BLaER1 treated with 17β-estradiol and CSF1 and Interleukin-3, amounts not matched to agents 10 nM and 100 nM (cell line): Measurements from ENCODE around the gene SUPT3H.
"Not testable (repeated sequence)": the region's sequence is repeated elsewhere in the genome, so short reads cannot be mapped to it uniquely, and the experiment has no call there.

Experiments used
- H3K27ac ChIP-seq, 11 experiments: shearing (Covaris generic); formaldehyde crosslinking; 2 replicates each; pipeline ENCODE4 v1.8.1; 2022
- H3K27me3 ChIP-seq, 11 experiments: shearing (Covaris generic); formaldehyde crosslinking; 2 replicates each; pipeline ENCODE4 v1.8.1; 2022
- H3K36me3 ChIP-seq, 11 experiments: shearing (Covaris generic); formaldehyde crosslinking; 2 replicates each; pipeline ENCODE4 v1.8.1; 2022
- H3K4me1 ChIP-seq, 10 experiments: shearing (Covaris generic); formaldehyde crosslinking; 2 replicates each; pipeline ENCODE4 v1.8.1; 2022
- H3K4me2 ChIP-seq, 11 experiments: shearing (Covaris generic); formaldehyde crosslinking; 2 replicates each; pipeline ENCODE4 v1.8.1; 2022
- H3K4me3 ChIP-seq, 10 experiments: shearing (Covaris generic); formaldehyde crosslinking; 2 replicates each; pipeline ENCODE4 v1.8.1; 2022
- H3K9ac ChIP-seq, 11 experiments: shearing (Covaris generic); formaldehyde crosslinking; 2 replicates each; pipeline ENCODE4 v1.8.1; 2022
- H3K9me3 ChIP-seq, 11 experiments: shearing (Covaris generic); formaldehyde crosslinking; replicated peaks in 1 of 11; 2 replicates each; pipeline ENCODE4 v1.8.1; 2022
- H4K20me1 ChIP-seq, 11 experiments: shearing (Covaris generic); formaldehyde crosslinking; 2 replicates each; pipeline ENCODE4 v1.8.1; 2022
- Cebpa-rat ChIP-seq, 11 experiments: shearing (Covaris generic); IDR thresholded peaks; 2 replicates each; pipeline ENCODE4 v1.8.1; 2022

The SUPT3H gene

DNA sequence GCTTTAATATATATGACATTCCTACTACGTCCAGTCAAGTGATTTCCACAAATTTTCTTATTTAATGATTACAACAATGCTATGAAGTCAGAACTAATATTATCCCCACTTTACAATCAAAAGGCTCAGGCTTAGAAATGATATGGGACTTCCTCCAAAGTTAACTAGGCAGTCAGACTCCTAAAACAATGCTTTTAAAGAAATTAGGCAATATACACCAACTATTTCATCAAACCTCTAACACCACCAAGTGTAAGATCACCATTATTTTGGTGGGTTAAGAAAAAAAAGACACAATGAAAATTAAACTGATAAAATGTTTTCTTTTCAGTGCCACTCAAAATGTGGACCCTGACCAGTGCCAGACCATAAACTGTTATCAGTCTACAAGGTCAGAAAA, 305.7 kb downstream of the SUPT3H start:
- H3K27me3 ChIP-seq, result no peaks in the 10 kb centered on the region
- no peaks in the 10 kb centered on the region for H3K9me3 ChIP-seq
- no peaks in the 10 kb centered on the region for H3K36me3 ChIP-seq
- H4K20me1 ChIP-seq, result no peaks in the 10 kb centered on the region
- H3K27ac ChIP-seq, result no peak overlapping the region
- no peak overlapping the region for H3K4me2 ChIP-seq
- no peak overlapping the region for H3K4me3 ChIP-seq
- TF ChIP-seq Cebpa-rat (IDR thresholded peaks at IDR 0.05), result no peak
- H3K9ac ChIP-seq, result no peak overlapping the region
- peaks cover 0 to 10% (median 0%) of the 10 kb centered on the region in 10 experiments; a peak in 5 of 20 replicates for H3K4me1 ChIP-seq

DNA sequence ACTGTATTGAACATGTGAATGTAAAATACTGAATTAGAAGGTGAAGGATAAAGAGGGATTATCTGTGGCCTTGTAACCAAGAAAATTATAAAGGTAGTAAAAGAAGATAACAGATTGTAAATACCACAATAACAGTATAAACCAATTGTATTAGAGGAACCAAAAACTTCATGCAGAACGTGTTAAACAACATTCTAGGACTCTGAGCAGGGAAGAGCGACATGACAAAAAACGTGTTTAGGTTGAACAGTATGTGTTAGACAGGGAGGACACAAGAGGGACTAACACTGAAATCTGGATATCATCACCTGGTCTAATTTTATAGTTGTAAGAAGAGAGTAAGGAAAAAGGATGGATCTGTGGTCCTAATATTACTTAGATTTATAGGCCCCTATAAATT, 308.6 kb downstream of the SUPT3H start:
- peaks cover 0 to 4% (median 0%) of the 10 kb centered on the region in 10 experiments; a peak in 2 of 20 replicates for H3K4me1 ChIP-seq
- H3K27ac ChIP-seq, result no peak overlapping the region
- H3K9me3 ChIP-seq, result no peaks in the 10 kb centered on the region
- H3K36me3 ChIP-seq, result no peaks in the 10 kb centered on the region
- no peak overlapping the region for H3K9ac ChIP-seq
- no peak overlapping the region for H3K4me3 ChIP-seq
- no peak overlapping the region for H3K4me2 ChIP-seq
- no peaks in the 10 kb centered on the region for H4K20me1 ChIP-seq
- no peak for TF ChIP-seq Cebpa-rat (IDR thresholded peaks at IDR 0.05)
- no peaks in the 10 kb centered on the region for H3K27me3 ChIP-seq

DNA sequence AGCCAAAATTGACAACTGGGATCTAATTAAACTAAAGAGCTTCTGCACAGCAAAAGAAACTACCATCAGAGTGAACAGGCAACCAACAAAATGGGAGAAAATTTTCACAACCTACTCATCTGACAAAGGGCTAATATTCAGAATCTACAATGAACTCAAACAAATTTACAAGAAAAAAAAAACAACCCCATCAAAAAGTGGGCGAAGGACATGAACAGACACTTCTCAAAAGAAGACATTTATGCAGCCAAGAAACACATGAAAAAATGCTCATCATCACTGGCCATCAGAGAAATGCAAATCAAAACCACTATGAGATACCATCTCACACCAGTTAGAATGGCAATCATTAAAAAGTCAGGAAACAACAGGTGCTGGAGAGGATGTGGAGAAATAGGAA, 310.3 kb downstream of the SUPT3H start:
- H3K27me3 ChIP-seq, H3K27ac ChIP-seq, H3K36me3 ChIP-seq, H3K9me3 ChIP-seq, H3K4me1 ChIP-seq, H4K20me1 ChIP-seq, H3K4me3 ChIP-seq, H3K9ac ChIP-seq, H3K4me2 ChIP-seq: not testable (repeated sequence)

DNA sequence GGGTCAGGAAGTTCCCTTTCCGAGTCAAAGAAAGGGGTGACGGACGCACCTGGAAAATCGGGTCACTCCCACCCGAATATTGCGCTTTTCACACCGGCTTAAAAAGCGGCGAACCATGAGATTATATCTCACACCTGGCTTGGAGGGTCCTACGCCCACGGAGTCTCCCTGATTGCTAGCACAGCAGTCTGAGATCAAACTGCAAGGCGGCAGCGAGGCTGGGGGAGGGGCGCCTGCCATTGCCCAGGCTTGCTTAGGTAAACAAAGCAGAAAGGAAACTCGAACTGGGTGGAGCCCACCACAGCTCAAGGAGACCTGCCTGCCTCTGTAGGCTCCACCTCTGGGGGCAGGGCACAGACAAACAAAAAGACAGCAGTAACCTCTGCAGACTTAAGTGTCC, 315.1 kb downstream of the SUPT3H start:
- not testable (repeated sequence) for H3K27me3 ChIP-seq, H3K27ac ChIP-seq, H3K36me3 ChIP-seq, H3K9ac ChIP-seq, H4K20me1 ChIP-seq, H3K4me1 ChIP-seq
- Histone ChIP-seq H3K4me3 (peak overlapping the region in 3 of 10 experiments; percentile 31 to 40 (median 38); a peak in 6 of 20 replicates), H3K9me3 (peaks cover 0 to 17% (median 10%) of the 10 kb centered on the region in 11 experiments; a peak in 12 of 22 replicates), H3K4me2 (peak overlapping the region; percentile 29 to 72 (median 57); a peak in 17 of 22 replicates)

DNA sequence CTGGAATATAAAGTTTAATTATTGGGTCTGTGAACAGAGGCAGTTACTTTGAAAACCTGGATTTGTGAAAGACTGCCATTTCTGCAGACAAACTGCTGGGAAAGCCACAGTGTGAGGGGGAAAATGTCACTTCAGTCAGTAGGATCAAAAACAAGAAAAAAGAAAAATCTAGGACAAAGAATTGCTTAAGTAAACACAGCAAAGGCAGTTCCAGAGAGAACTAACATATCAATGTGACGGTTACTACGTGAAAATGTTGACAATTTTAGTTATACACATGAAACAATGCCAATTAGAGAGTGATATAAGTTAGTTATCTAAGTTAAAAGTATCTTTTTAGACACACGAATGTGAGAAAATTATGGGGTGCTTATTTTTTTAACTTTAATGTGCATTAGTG, 320.0 kb downstream of the SUPT3H start:
- no peak overlapping the region for H3K4me2 ChIP-seq
- no peak overlapping the region for H3K9ac ChIP-seq
- H3K4me1 ChIP-seq, result peaks cover 0 to 8% (median 6%) of the 10 kb centered on the region in 10 experiments; a peak in 6 of 20 replicates
- H3K9me3 ChIP-seq, result peaks cover 0 to 17% (median 10%) of the 10 kb centered on the region in 11 experiments; a peak in 12 of 22 replicates
- no peaks in the 10 kb centered on the region for H3K27me3 ChIP-seq
- no peaks in the 10 kb centered on the region for H4K20me1 ChIP-seq
- H3K36me3 ChIP-seq, result no peaks in the 10 kb centered on the region
- H3K4me3 ChIP-seq, result no peak overlapping the region
- no peak for TF ChIP-seq Cebpa-rat (IDR thresholded peaks at IDR 0.05)
- no peak overlapping the region for H3K27ac ChIP-seq

DNA sequence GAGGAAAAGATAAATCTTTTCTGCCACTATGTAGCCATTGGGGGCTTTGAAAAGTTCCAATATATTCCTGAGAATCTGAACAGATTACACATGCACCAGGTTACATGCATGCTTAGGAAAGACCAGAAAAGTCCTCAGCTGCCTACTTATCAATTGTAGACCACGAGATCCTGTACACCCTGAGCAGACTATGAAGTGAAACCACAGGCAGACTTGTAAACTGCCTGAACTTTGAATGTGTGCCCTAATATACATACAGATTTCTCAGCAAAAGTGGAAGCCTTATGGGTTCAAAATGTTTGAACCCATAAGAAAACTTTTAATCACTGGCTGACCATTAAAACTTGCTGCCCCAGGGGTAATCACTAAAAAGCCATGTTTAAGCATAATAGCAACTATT, 323.1 kb downstream of the SUPT3H start:
- Histone ChIP-seq H3K36me3 (no peaks in the 10 kb centered on the region), H3K27me3 (no peaks in the 10 kb centered on the region), H3K4me2 (no peak overlapping the region), H3K27ac (no peak overlapping the region), H3K9me3 (0 out of 22 replicates have a peak, but pooled peaks cover 0 to 4% (median 0%) of the 10 kb centered on the region in 11 experiments), H4K20me1 (no peaks in the 10 kb centered on the region), H3K4me1 (peaks cover 0 to 3% (median 0%) of the 10 kb centered on the region in 10 experiments; a peak in 3 of 20 replicates), H3K9ac (no peak overlapping the region), H3K4me3 (no peak overlapping the region)
- no peak for TF ChIP-seq Cebpa-rat (IDR thresholded peaks at IDR 0.05)

DNA sequence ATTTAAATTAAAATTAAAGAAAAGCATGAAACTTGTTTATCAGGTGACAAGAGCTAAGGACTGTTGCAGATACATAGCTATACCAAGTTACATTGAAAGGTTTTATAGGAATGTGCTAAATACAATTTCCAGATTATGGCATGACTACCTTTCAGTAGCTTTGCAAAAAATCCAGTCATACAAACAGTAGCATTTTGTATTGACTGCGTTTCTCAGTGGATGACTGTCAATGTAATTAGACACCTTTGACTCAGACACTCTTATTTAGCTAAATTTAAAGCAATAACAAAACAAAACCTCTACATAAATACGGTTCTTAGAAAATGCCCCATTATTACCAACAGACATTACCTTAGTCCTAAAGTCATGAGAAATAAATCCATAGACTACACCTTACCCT, 325.4 kb downstream of the SUPT3H start:
- no peaks in the 10 kb centered on the region for H3K36me3 ChIP-seq
- no peak overlapping the region for H3K4me2 ChIP-seq
- peaks cover 4 to 15% (median 8%) of the 10 kb centered on the region in 10 experiments; a peak in 16 of 20 replicates for H3K4me1 ChIP-seq
- no peaks in the 10 kb centered on the region for H3K27me3 ChIP-seq
- no peaks in the 10 kb centered on the region for H4K20me1 ChIP-seq
- TF ChIP-seq Cebpa-rat (IDR thresholded peaks at IDR 0.05), result no peak
- H3K27ac ChIP-seq, result no peak overlapping the region
- no peak overlapping the region for H3K4me3 ChIP-seq
- no peak overlapping the region for H3K9ac ChIP-seq
- H3K9me3 ChIP-seq, result no peaks in the 10 kb centered on the region

DNA sequence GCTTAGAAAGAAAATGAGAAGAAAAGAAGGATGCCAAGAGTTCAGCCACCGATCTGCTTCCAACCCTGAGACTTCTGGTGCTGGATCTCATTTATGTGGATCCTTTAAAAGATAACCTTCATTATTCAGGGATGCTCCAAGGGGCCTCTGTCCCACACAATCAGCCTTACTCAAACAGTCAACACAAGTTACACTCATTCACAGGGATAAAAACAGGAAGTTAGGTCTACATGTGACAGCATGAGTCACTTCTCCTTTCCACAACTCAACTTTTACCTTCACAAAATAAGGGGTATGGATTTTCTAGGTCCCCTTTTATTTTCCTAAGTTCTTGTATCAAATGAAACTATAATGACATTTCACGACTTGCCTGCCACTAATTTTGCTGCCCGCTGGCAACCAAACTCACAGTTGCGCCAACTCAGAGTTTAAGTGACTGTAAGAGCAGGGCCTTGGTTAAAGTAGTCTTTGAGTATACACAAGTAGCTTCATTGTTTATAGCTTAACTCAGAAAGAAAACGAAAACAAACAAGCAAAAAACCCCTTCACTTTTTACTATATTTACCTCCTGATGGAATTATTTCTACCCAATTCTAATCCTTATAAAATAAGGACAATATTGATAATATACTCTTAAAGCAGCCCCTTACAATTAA, 328.4 kb downstream of the SUPT3H start:
- peak overlapping the region in 9 of 11 experiments; percentile 6 to 69 (median 22); a peak in 12 of 22 replicates for H3K4me2 ChIP-seq
- H3K27ac ChIP-seq, result peak overlapping the region in 5 of 11 experiments; percentile 25 to 63 (median 59); a peak in 6 of 22 replicates
- no peak overlapping the region for H3K4me3 ChIP-seq
- no peak overlapping the region for H3K9ac ChIP-seq
- H3K4me1 ChIP-seq, result peaks cover 11 to 37% (median 19%) of the 10 kb centered on the region in 10 experiments; a peak in 17 of 20 replicates
- H3K9me3 ChIP-seq, result no peaks in the 10 kb centered on the region
- H4K20me1 ChIP-seq, result no peaks in the 10 kb centered on the region
- no peaks in the 10 kb centered on the region for H3K27me3 ChIP-seq
- no peak for TF ChIP-seq Cebpa-rat (IDR thresholded peaks at IDR 0.05)
- no peaks in the 10 kb centered on the region for H3K36me3 ChIP-seq

DNA sequence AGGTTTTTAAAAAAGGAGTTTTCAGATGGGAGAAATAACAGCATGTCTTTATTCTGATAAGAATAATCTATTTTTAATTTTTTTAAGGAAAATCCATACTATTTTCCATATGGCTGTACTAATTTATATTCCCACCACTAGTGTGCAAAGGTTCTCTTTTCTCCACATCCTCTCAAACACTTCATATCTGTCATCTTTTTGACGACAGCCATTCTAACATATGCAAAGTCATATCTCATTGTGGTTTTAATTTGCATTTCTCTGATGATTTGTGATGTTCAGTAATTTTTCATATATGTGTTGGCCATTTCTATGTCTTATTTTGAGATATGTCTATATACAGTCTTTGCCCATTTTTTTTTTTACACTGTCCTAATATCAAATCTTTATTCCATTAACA, 330.2 kb downstream of the SUPT3H start:
- no peaks in the 10 kb centered on the region for H3K36me3 ChIP-seq
- no peak overlapping the region for H3K4me3 ChIP-seq
- H3K9me3 ChIP-seq, result no peaks in the 10 kb centered on the region
- no peak for TF ChIP-seq Cebpa-rat (IDR thresholded peaks at IDR 0.05)
- no peak overlapping the region for H3K4me2 ChIP-seq
- no peak overlapping the region for H3K27ac ChIP-seq
- no peak overlapping the region for H3K9ac ChIP-seq
- no peaks in the 10 kb centered on the region for H4K20me1 ChIP-seq
- peaks cover 11 to 37% (median 19%) of the 10 kb centered on the region in 10 experiments; a peak in 17 of 20 replicates for H3K4me1 ChIP-seq
- H3K27me3 ChIP-seq, result no peaks in the 10 kb centered on the region

DNA sequence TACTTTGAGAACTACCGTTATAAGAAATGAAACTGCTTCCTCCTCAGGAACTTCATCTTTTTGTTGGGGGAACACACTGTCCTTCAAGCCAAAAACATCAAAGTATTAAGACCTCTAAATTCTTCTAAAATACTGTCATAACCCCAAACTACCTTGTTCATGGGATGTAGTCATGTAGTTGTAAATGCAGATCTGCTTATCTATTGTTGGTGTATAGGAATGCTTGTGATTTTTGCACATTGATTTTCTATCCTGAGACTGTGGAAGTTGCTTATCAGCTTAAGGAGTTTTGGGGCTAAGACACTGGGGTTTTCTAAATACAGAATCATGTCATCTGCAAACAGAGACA, 332.5 kb downstream of the SUPT3H start:
- Histone ChIP-seq H3K4me3 (no peak overlapping the region), H3K36me3 (no peaks in the 10 kb centered on the region), H4K20me1 (no peaks in the 10 kb centered on the region), H3K4me1 (peaks cover 11 to 37% (median 19%) of the 10 kb centered on the region in 10 experiments; a peak in 17 of 20 replicates), H3K9ac (no peak overlapping the region), H3K27me3 (no peaks in the 10 kb centered on the region), H3K4me2 (peak overlapping the region; percentile 4 to 45 (median 22); a peak in 16 of 22 replicates), H3K27ac (no peak overlapping the region), H3K9me3 (no peaks in the 10 kb centered on the region)
- no peak for TF ChIP-seq Cebpa-rat (IDR thresholded peaks at IDR 0.05)
